IPS DF 4.7 (cell line): ENCODE measurements around the gene STX8.
"Not testable (repeated sequence)": the region's sequence is repeated elsewhere in the genome, so short reads cannot be mapped to it uniquely, and the experiment has no call there.

ENCODE experiments used
- DNase-seq: peaks from one replicate; pipeline ENCODE4 v3.0.0-alpha.2; 2013; ENCODE audit warnings: low spot score; ENCODE audit errors: extremely low read depth

The STX8 gene

GRCh38 chr17:9402590-9403199 lies 172.9 kb downstream of the STX8 start:
- DNase-seq, result peak; percentile 60

- no peak for DNase-seq
These were observed 174.2 kb downstream of the STX8 start for GRCh38 chr17:9401434-9401833.

GRCh38 chr17:9389111-9389527 lies 186.5 kb downstream of the STX8 start:
- DNase-seq, result no peak

- no peak for DNase-seq
These were observed 189.2 kb downstream of the STX8 start for GRCh38 chr17:9386401-9386800.

GRCh38 chr17:9383826-9384225 lies 191.8 kb downstream of the STX8 start:
- DNase-seq, result no peak

- no peak for DNase-seq
These were observed 193.0 kb downstream of the STX8 start for GRCh38 chr17:9382626-9383025.

GRCh38 chr17:9381068-9381467 lies 194.6 kb downstream of the STX8 start:
- no peak for DNase-seq

- DNase-seq, result no peak
These were observed 195.3 kb downstream of the STX8 start for GRCh38 chr17:9380361-9380760.

GRCh38 chr17:9376177-9376576 lies 199.4 kb downstream of the STX8 start:
- not testable (repeated sequence) for DNase-seq

GRCh38 chr17:9371019-9371418 lies 204.6 kb downstream of the STX8 start:
- DNase-seq, result no peak

GRCh38 chr17:9370467-9370866 lies 205.2 kb downstream of the STX8 start:
- DNase-seq, result no peak

- no peak for DNase-seq
These were observed 207.0 kb downstream of the STX8 start for GRCh38 chr17:9368631-9369030.

- no peak for DNase-seq
These were observed 208.5 kb downstream of the STX8 start for GRCh38 chr17:9367156-9367555.

- DNase-seq, result no peak
These were observed 210.7 kb downstream of the STX8 start for GRCh38 chr17:9364837-9365430.

GRCh38 chr17:9363440-9364350 lies 211.9 kb downstream of the STX8 start:
- DNase-seq, result no peak

- no peak for DNase-seq
These were observed 214.2 kb downstream of the STX8 start for GRCh38 chr17:9361188-9361955.

- no peak for DNase-seq
These were observed 214.9 kb downstream of the STX8 start for GRCh38 chr17:9360677-9361081.

GRCh38 chr17:9356488-9356911 lies 219.1 kb downstream of the STX8 start:
- DNase-seq, result no peak

- DNase-seq, result no peak
These were observed 219.8 kb downstream of the STX8 start for GRCh38 chr17:9355846-9356245.

GRCh38 chr17:9355231-9355630 lies 220.4 kb downstream of the STX8 start:
- DNase-seq, result not testable (repeated sequence)

- no peak for DNase-seq
These were observed 225.5 kb downstream of the STX8 start for GRCh38 chr17:9350080-9350479.
